GM23338 (cell line): ENCODE measurements around the gene MRS2. TPM values are rescaled to one million over a fixed set of nuclear protein-coding genes. Genes with fewer than 3 reads are reported as not detected.

Experiments used
- ATAC-seq: fragments of 200-7000 bp; cut with Tn5 transposase; 3 replicates; pipeline ENCODE4 v1.9.1; 2020
- DNase-seq: peaks from one replicate; pipeline ENCODE4 v3.0.0-alpha.2; 2015; ENCODE audit warnings: low spot score
- H2AFZ ChIP-seq: fragments of 200-600 bp; sonication (generic); 2 replicates; pipeline ENCODE4 v1.8.0; 2016; ENCODE audit warnings: antibody characterized with exemption, mild to moderate bottlenecking, moderate library complexity
- H3F3A ChIP-seq: fragments of 200-600 bp; sonication (generic); replicated peaks from 2 replicates; pipeline ENCODE4 v1.8.0; 2017; ENCODE audit warnings: antibody characterized with exemption, mixed run types, low read depth
- H3K27ac ChIP-seq: fragments of 200-600 bp; sonication (generic); 2 replicates; pipeline ENCODE4 v1.6.1; 2016; ENCODE audit warnings: low read depth
- H3K27me3 ChIP-seq: fragments of 200-600 bp; sonication (generic); 2 replicates; pipeline ENCODE4 v1.8.0; 2016; ENCODE audit warnings: mild to moderate bottlenecking, mixed run types, moderate library complexity; ENCODE audit not compliant: insufficient read depth
- H3K36me3 ChIP-seq: fragments of 200-600 bp; sonication (generic); 2 replicates; pipeline ENCODE4 v1.8.0; 2016; ENCODE audit warnings: mild to moderate bottlenecking; ENCODE audit not compliant: insufficient read depth
- H3K4me1 ChIP-seq: fragments of 200-600 bp; sonication (generic); 2 replicates; pipeline ENCODE4 v1.8.0; 2016; ENCODE audit warnings: mild to moderate bottlenecking, moderate library complexity; ENCODE audit not compliant: insufficient read depth
- H3K4me2 ChIP-seq: fragments of 200-600 bp; sonication (generic); 2 replicates; pipeline ENCODE4 v1.7.1; 2017; ENCODE audit warnings: mixed run types
- H3K4me3 ChIP-seq: fragments of 200-600 bp; sonication (generic); 2 replicates; pipeline ENCODE4 v1.6.1; 2016; ENCODE audit warnings: mixed run types
- H3K79me2 ChIP-seq: fragments of 200-600 bp; sonication (generic); replicated peaks from 2 replicates; pipeline ENCODE4 v1.8.0; 2017; ENCODE audit warnings: mild to moderate bottlenecking; ENCODE audit not compliant: insufficient read depth
- H3K9me2 ChIP-seq: fragments of 200-600 bp; sonication (generic); 2 replicates; pipeline ENCODE4 v1.8.0; 2017; ENCODE audit not compliant: insufficient read depth
- H4K20me1 ChIP-seq: fragments of 200-600 bp; sonication (generic); replicated peaks from 2 replicates; pipeline ENCODE4 v1.8.0; 2017; ENCODE audit warnings: mild to moderate bottlenecking; ENCODE audit not compliant: insufficient read depth
- H3K27ac Mint-ChIP-seq: 2 replicates; pipeline ENCODE4 v1.8.0; 2020; ENCODE audit warnings: inconsistent platforms, mild to moderate bottlenecking, moderate library complexity, mixed read lengths
- H3K27me3 Mint-ChIP-seq: 3 replicates; pipeline ENCODE4 v1.8.0; 2022; ENCODE audit warnings: low read depth, mild to moderate bottlenecking, moderate library complexity, mixed read lengths, inconsistent platforms; ENCODE audit not compliant: insufficient read depth, poor library complexity
- H3K36me3 Mint-ChIP-seq: 3 replicates; pipeline ENCODE4 v1.8.0; 2021; ENCODE audit warnings: low read depth, mild to moderate bottlenecking, inconsistent platforms, moderate library complexity, mixed read lengths
- H3K4me1 Mint-ChIP-seq: 3 replicates; pipeline ENCODE4 v1.8.0; 2020; ENCODE audit warnings: mild to moderate bottlenecking, inconsistent platforms, mixed read lengths
- H3K4me3 Mint-ChIP-seq: 3 replicates; pipeline ENCODE4 v1.8.0; 2021; ENCODE audit warnings: moderate library complexity, mild to moderate bottlenecking, inconsistent platforms, mixed read lengths
- H3K9me3 Mint-ChIP-seq: 3 replicates; pipeline ENCODE4 v1.8.0; 2020; ENCODE audit warnings: moderate library complexity, mild to moderate bottlenecking, inconsistent platforms, mixed read lengths
- CREB1 ChIP-seq: fragments of 250-450 bp; sonication (Bioruptor Pico); IDR thresholded peaks from 2 replicates; pipeline ENCODE4 v1.5.0; 2020; ENCODE audit warnings: low read depth, mild to moderate bottlenecking, moderate library complexity
- CTCF ChIP-seq, 2 experiments: fragments of 200-600 bp in 1 of 2; sonication (generic) in 1 of 2; conservative IDR thresholded peaks; 2 replicates each; pipeline versions ENCODE4 v1.5.1 to v1.6.1; 2016 to 2017; ENCODE audit warnings: antibody characterized with exemption in 2 of 2, low read depth in 2 of 2, mild to moderate bottlenecking in 2 of 2, moderate library complexity in 1 of 2
- ETS1 ChIP-seq: IDR thresholded peaks from 2 replicates; pipeline ENCODE4 v1.6.1; 2016; ENCODE audit warnings: antibody characterized with exemption
- EZH2 ChIP-seq: fragments of 200-600 bp; sonication (generic); IDR thresholded peaks from one replicate; pipeline ENCODE4 v1.8.0; 2017; ENCODE audit warnings: antibody characterized with exemption, mild to moderate bottlenecking, low read depth; ENCODE audit not compliant: unreplicated experiment
- EZH2phosphoT487 ChIP-seq: fragments of 200-600 bp; sonication (generic); IDR thresholded peaks from one replicate; pipeline ENCODE4 v1.8.1; 2018; ENCODE audit warnings: antibody characterized with exemption; ENCODE audit not compliant: unreplicated experiment
- JUNB ChIP-seq: IDR thresholded peaks from one replicate; pipeline ENCODE4 v1.6.1; 2016; ENCODE audit warnings: antibody characterized with exemption; ENCODE audit not compliant: unreplicated experiment
- NANOG ChIP-seq: IDR thresholded peaks from 2 replicates; pipeline ENCODE4 v1.6.1; 2016; ENCODE audit warnings: antibody characterized with exemption, borderline replicate concordance
- POLR2AphosphoS5 ChIP-seq: IDR thresholded peaks from 2 replicates; pipeline ENCODE4 v1.6.1; 2016; ENCODE audit warnings: antibody characterized with exemption, low read depth
- REST ChIP-seq: IDR thresholded peaks from one replicate; pipeline ENCODE4 v1.6.1; 2018; ENCODE audit warnings: antibody characterized with exemption; ENCODE audit not compliant: unreplicated experiment
- STAT1 ChIP-seq: IDR thresholded peaks from one replicate; pipeline ENCODE4 v1.6.1; 2016; ENCODE audit warnings: antibody characterized with exemption; ENCODE audit not compliant: unreplicated experiment
- ZNF114 ChIP-seq: fragments of 250-450 bp; sonication (Bioruptor Pico); IDR thresholded peaks from 2 replicates; pipeline ENCODE4 v1.5.0; 2020; ENCODE audit warnings: mild to moderate bottlenecking, moderate library complexity
- ZNF331 ChIP-seq: fragments of 250-450 bp; sonication (Bioruptor Pico); IDR thresholded peaks from 2 replicates; pipeline ENCODE4 v1.5.0; 2020; ENCODE audit warnings: low read depth, mild to moderate bottlenecking, moderate library complexity
- ZNF462 ChIP-seq: fragments of 250-450 bp; sonication (Bioruptor Pico); IDR thresholded peaks from 2 replicates; pipeline ENCODE4 v1.5.0; 2020; ENCODE audit warnings: mild to moderate bottlenecking, moderate library complexity
- polyA plus RNA-seq: library from polyadenylated mRNA; unstranded; fragments of >200 nt; fragmentation: Nextera tagmentation; extraction: Ambion mirVana; gene quantifications from 2 replicates; pipeline ENCODE4 v1.2.1, GENCODE V29; 2016
- total RNA-seq: library from RNA; depleted of rRNA; stranded (reverse); fragments of >200 nt; shearing (Covaris generic); gene quantifications from 2 replicates; pipeline ENCODE4 v1.2.3, GENCODE V29; 2014

MRS2 gene
- total and polyA plus RNA-seq, 2 experiments from 2014 or later, result 80.9 to 125 TPM

- no peaks in the 10 kb centered on the region for H3K4me1 ChIP-seq
- H3K4me3 Mint-ChIP-seq, result no peak overlapping the region
- no peak overlapping the region for H3K4me3 ChIP-seq
- no peaks in the 10 kb centered on the region for H3K36me3 ChIP-seq
- H3K9me2 ChIP-seq, result no peaks in the 10 kb centered on the region
- no peaks in the 10 kb centered on the region for H3K79me2 ChIP-seq
- no peaks in the 10 kb centered on the region for H3K36me3 Mint-ChIP-seq
- no peak overlapping the region for H3K4me2 ChIP-seq
- H3K27ac Mint-ChIP-seq, result no peak overlapping the region
- H3F3A ChIP-seq, result no peaks in the 10 kb centered on the region
- TF ChIP-seq JUNB, result no peak
- TF ChIP-seq ETS1, result no peak
- TF ChIP-seq POLR2AphosphoS5, result no peak
- no peak for TF ChIP-seq EZH2
- TF ChIP-seq STAT1, result no peak
- TF ChIP-seq NANOG, result no peak
- no peak for TF ChIP-seq REST
- TF ChIP-seq ZNF114 (CRISPR knock-in tag), result no peak
- no peak for TF ChIP-seq ZNF462 (CRISPR knock-in tag)
- TF ChIP-seq CTCF (conservative IDR thresholded peaks at IDR 0.05; ENCODE audit: low read depth in 2 of 2), result no peak
- TF ChIP-seq EZH2phosphoT487, result no peak
- TF ChIP-seq ZNF331 (CRISPR knock-in tag), result no peak
- TF ChIP-seq CREB1 (CRISPR knock-in tag), result no peak
- H4K20me1 ChIP-seq, result no peaks in the 10 kb centered on the region; the same call in 1 of the 2 replicates
- peaks cover 5% of the 10 kb centered on the region for H3K27me3 Mint-ChIP-seq
- no peak overlapping the region for H2AFZ ChIP-seq
- no peaks in the 10 kb centered on the region for H3K27me3 ChIP-seq
- no peak overlapping the region for H3K27ac ChIP-seq
- ATAC-seq (no peak), DNase-seq (no peak)
- no peaks in the 10 kb centered on the region for H3K4me1 Mint-ChIP-seq
- no peaks in the 10 kb centered on the region; the same call in 1 of the 3 replicates for H3K9me3 Mint-ChIP-seq
Measured at GRCh38 chr6:24382220-24382540, 20.6 kb upstream of the MRS2 start.
